HG03571 (cell line): ENCODE measurements around the gene EPB41L1.

Experiments
- ATAC-seq: cut with Tn5 transposase; IDR thresholded peaks from one replicate; pipeline ENCODE4 v1.9.1; 2021; ENCODE audit not compliant: unreplicated experiment

EPB41L1 gene

GRCh38 chr20:36154700-36155628 is at the start of gene EPB41L1:
TSS of gene EPB41L1 (plus strand) at chr20:36154740. CDS start at chr20:36173778, 19,038 bp downstream.
- no peak for ATAC-seq

GRCh38 chr20:36104856-36105255 is 49.7 kb upstream of the EPB41L1 start:
- no peak for ATAC-seq

- no peak for ATAC-seq
Observed at GRCh38 chr20:36105711-36106226, 48.8 kb upstream of the EPB41L1 start.

- ATAC-seq, result no peak
Observed at GRCh38 chr20:36106606-36107005, 47.9 kb upstream of the EPB41L1 start.

- ATAC-seq, result no peak
Observed at GRCh38 chr20:36107881-36108280, 46.7 kb upstream of the EPB41L1 start.

GRCh38 chr20:36109251-36109947 is 45.1 kb upstream of the EPB41L1 start:
- ATAC-seq, result no peak

GRCh38 chr20:36110994-36111393 is 43.5 kb upstream of the EPB41L1 start:
- no peak for ATAC-seq

GRCh38 chr20:36112112-36112511 is 42.4 kb upstream of the EPB41L1 start:
- ATAC-seq, result no peak

- ATAC-seq, result no peak
Observed at GRCh38 chr20:36113036-36113435, 41.5 kb upstream of the EPB41L1 start.

GRCh38 chr20:36113566-36114250 is 40.8 kb upstream of the EPB41L1 start:
- ATAC-seq, result no peak

GRCh38 chr20:36114707-36115106 is 39.8 kb upstream of the EPB41L1 start:
- ATAC-seq, result no peak

GRCh38 chr20:36115925-36116324 is 38.6 kb upstream of the EPB41L1 start:
- no peak for ATAC-seq

- ATAC-seq, result no peak
Observed at GRCh38 chr20:36116807-36117441, 37.6 kb upstream of the EPB41L1 start.

GRCh38 chr20:36117638-36118037 is 36.9 kb upstream of the EPB41L1 start:
- no peak for ATAC-seq

- no peak for ATAC-seq
Observed at GRCh38 chr20:36118371-36118770, 36.2 kb upstream of the EPB41L1 start.

GRCh38 chr20:36119537-36119936 is 35.0 kb upstream of the EPB41L1 start:
- ATAC-seq, result no peak

- ATAC-seq, result no peak
Observed at GRCh38 chr20:36120241-36120640, 34.3 kb upstream of the EPB41L1 start.

GRCh38 chr20:36120991-36121390 is 33.5 kb upstream of the EPB41L1 start:
- ATAC-seq, result no peak

GRCh38 chr20:36121981-36122930 is 32.3 kb upstream of the EPB41L1 start:
- no peak for ATAC-seq

- no peak for ATAC-seq
Observed at GRCh38 chr20:36122931-36123288, 31.6 kb upstream of the EPB41L1 start.
